Panc1 (cell line): ENCODE data around the gene XYLT1. TPM values are rescaled to one million over a fixed set of nuclear protein-coding genes. Genes with fewer than 3 reads are reported as not detected.

ENCODE experiments used
- ATAC-seq: fragments of 200-7000 bp; cut with Tn5 transposase; 2 replicates; pipeline ENCODE4 v1.9.1; 2020; ENCODE audit warnings: mild to moderate bottlenecking, moderate library complexity
- BruUV-seq: library from RNA; stranded (reverse); fragments of 400-500 nt; replicated peaks from 2 replicates; lab custom pipeline; 2021; lab: Mats Ljungman, UMichigan
- CTCF ChIA-PET: fragments of 300-600 bp; sonication (Branson Sonifier 250); formaldehyde crosslinking; loops from one replicate; lab custom pipeline; 2022; ENCODE audit warnings: antibody characterized with exemption; lab: Charles Lee
- POLR2A ChIA-PET: fragments of 300-600 bp; sonication (Branson Sonifier 250); formaldehyde crosslinking; loops from one replicate; lab custom pipeline; 2022; ENCODE audit warnings: antibody characterized with exemption; lab: Charles Lee
- DNase-seq: peaks from one replicate; pipeline ENCODE4 v3.0.0-alpha.2; 2010; ENCODE audit warnings: low read depth, low spot score
- H3K27ac ChIP-seq: 2 replicates; pipeline ENCODE4 v1.5.1; 2011; ENCODE audit warnings: mild to moderate bottlenecking, low read length, inconsistent platforms
- H3K27me3 ChIP-seq: fragments of 200-500 bp; sonication (Bioruptor generic); 2 replicates; pipeline ENCODE4 v1.6.0; 2014; ENCODE audit warnings: low read length, inconsistent platforms; ENCODE audit not compliant: control insufficient read depth, insufficient read depth
- H3K36me3 ChIP-seq: fragments of 200-500 bp; sonication (Bioruptor generic); 2 replicates; pipeline ENCODE4 v1.5.1; 2014; ENCODE audit warnings: inconsistent platforms, mild to moderate bottlenecking, low read length, moderate library complexity; ENCODE audit not compliant: control insufficient read depth, insufficient read depth
- H3K4me1 ChIP-seq: 2 replicates; pipeline ENCODE4 v1.5.1; 2011; ENCODE audit warnings: inconsistent platforms, mild to moderate bottlenecking, low read length, moderate library complexity; ENCODE audit not compliant: control insufficient read depth, insufficient read depth
- H3K4me3 ChIP-seq, 2 experiments: 2 replicates each; pipeline ENCODE4 v1.5.1; 2011 to 2012; ENCODE audit warnings: low read depth in 2 of 2, low read length in 2 of 2, mild to moderate bottlenecking in 2 of 2, inconsistent platforms in 1 of 2, moderate library complexity in 1 of 2
- H3K9me3 ChIP-seq: fragments of 200-500 bp; sonication (Bioruptor generic); 2 replicates; pipeline ENCODE4 v1.5.1; 2014; ENCODE audit warnings: low read depth, mild to moderate bottlenecking, inconsistent platforms, low read length, moderate library complexity; ENCODE audit not compliant: control insufficient read depth, insufficient read depth
- POLR2AphosphoS5 ChIP-seq: IDR thresholded peaks from 2 replicates; pipeline ENCODE4 v1.6.1; 2012; ENCODE audit warnings: mild to moderate bottlenecking, low read depth, low read length, moderate library complexity
- SIN3A ChIP-seq: IDR thresholded peaks from 2 replicates; pipeline ENCODE4 v1.6.1; 2012; ENCODE audit warnings: low read depth, mild to moderate bottlenecking, low read length, moderate library complexity, borderline replicate concordance; ENCODE audit not compliant: insufficient read depth
- TCF7L2 ChIP-seq: IDR thresholded peaks from 2 replicates; pipeline ENCODE4 v1.6.1; 2011; ENCODE audit warnings: mild to moderate bottlenecking, low read depth, low read length, inconsistent platforms
- in situ Hi-C: cut with HindIII; loops from 2 replicates; pipeline ENCODE4 v1.10.0; 2016; ENCODE audit warnings: low sequenced_read_pairs, low pct_unique_long_range_greater_than_20kb
- intact Hi-C: fragments of 100-400 bp; cut with micrococcal nuclease; formaldehyde crosslinking; loops from one replicate; pipeline ENCODE4 v1.10.0; 2022; ENCODE audit not compliant: unreplicated experiment
- total RNA-seq: library from RNA; stranded (reverse); gene quantifications from one replicate; pipeline ENCODE4 v1.2.1, GENCODE V29; 2021; ENCODE audit not compliant: unreplicated experiment
- TF ChIP-seq, protein P1 (sequence below), 2 experiments: IDR thresholded peaks; 2 replicates each; pipeline ENCODE4 v1.6.1; 2011 to 2012; ENCODE audit warnings: low read depth in 2 of 2, control low read depth in 1 of 2, low read length in 1 of 2, mild to moderate bottlenecking in 1 of 2, moderate library complexity in 1 of 2; ENCODE audit not compliant: insufficient read depth in 1 of 2
- TF ChIP-seq, protein P2 (sequence below): fragments of 450-650 bp; IDR thresholded peaks from 2 replicates; pipeline ENCODE4 v1.5.1; 2017; ENCODE audit warnings: mild to moderate bottlenecking

Gene XYLT1
- total RNA-seq, 1 experiment from 2014 or later: 0.62 TPM

DNA sequence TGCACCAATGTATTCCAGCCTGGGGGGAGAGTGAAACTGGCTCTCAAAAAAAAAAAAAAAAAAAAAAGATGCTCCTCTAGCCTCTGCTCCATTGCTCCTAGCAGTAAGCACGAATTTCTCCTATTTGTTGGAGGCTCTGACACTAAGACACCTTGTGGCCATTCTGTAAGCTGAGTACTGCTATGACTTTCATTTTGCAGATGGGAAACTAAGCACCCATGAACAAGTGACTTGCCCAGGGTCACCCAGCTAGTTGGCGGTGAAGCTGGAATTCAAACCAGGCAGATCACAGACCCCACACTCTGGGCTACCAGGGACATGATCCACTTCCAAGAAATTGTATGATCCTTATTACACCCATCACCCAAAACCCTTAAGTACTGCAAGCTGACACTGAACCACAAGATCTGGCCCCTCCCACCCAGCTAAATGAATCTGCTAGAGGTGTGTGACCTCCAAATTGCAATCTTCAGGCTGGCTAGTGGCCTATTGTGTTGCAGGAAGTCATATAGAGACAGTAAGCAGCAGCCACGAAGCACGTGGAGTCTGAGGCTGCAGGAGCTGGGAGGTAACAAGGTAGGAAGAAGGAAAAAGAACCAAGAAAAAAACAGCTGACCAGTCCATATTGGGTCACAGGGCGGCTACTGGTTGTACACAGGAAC lies 209.4 kb downstream of the XYLT1 start:
- ChIA-PET CTCF (interaction anchor here (0.6 kb wide), 1 partner anchor 366 kb away, joined by 4 read pairs; no protein-coding TSS in a partner anchor), POLR2A (interaction anchor here (0.6 kb wide), 1 partner anchor 147 kb away, joined by 17 read pairs; no protein-coding TSS in a partner anchor)
- Histone ChIP-seq H3K9me3 (no peaks in the 10 kb centered on the region), H3K27ac (no peak overlapping the region), H3K27me3 (no peaks in the 10 kb centered on the region; the same call in 1 of the 2 replicates), H3K4me1 (no peaks in the 10 kb centered on the region), H3K4me3 (no peak overlapping the region), H3K36me3 (no peaks in the 10 kb centered on the region)
- intact Hi-C loops: no loop called here
- ATAC-seq (no peak), DNase-seq (no peak)
- TF ChIP-seq, protein P1, sequence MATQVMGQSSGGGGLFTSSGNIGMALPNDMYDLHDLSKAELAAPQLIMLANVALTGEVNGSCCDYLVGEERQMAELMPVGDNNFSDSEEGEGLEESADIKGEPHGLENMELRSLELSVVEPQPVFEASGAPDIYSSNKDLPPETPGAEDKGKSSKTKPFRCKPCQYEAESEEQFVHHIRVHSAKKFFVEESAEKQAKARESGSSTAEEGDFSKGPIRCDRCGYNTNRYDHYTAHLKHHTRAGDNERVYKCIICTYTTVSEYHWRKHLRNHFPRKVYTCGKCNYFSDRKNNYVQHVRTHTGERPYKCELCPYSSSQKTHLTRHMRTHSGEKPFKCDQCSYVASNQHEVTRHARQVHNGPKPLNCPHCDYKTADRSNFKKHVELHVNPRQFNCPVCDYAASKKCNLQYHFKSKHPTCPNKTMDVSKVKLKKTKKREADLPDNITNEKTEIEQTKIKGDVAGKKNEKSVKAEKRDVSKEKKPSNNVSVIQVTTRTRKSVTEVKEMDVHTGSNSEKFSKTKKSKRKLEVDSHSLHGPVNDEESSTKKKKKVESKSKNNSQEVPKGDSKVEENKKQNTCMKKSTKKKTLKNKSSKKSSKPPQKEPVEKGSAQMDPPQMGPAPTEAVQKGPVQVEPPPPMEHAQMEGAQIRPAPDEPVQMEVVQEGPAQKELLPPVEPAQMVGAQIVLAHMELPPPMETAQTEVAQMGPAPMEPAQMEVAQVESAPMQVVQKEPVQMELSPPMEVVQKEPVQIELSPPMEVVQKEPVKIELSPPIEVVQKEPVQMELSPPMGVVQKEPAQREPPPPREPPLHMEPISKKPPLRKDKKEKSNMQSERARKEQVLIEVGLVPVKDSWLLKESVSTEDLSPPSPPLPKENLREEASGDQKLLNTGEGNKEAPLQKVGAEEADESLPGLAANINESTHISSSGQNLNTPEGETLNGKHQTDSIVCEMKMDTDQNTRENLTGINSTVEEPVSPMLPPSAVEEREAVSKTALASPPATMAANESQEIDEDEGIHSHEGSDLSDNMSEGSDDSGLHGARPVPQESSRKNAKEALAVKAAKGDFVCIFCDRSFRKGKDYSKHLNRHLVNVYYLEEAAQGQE (IDR thresholded peaks at IDR 0.05; ENCODE audit: insufficient read depth in 1 of 2, low read depth in 2 of 2, low read length in 1 of 2): no peak
- TF ChIP-seq SIN3A: no peak
- TF ChIP-seq, protein P2, sequence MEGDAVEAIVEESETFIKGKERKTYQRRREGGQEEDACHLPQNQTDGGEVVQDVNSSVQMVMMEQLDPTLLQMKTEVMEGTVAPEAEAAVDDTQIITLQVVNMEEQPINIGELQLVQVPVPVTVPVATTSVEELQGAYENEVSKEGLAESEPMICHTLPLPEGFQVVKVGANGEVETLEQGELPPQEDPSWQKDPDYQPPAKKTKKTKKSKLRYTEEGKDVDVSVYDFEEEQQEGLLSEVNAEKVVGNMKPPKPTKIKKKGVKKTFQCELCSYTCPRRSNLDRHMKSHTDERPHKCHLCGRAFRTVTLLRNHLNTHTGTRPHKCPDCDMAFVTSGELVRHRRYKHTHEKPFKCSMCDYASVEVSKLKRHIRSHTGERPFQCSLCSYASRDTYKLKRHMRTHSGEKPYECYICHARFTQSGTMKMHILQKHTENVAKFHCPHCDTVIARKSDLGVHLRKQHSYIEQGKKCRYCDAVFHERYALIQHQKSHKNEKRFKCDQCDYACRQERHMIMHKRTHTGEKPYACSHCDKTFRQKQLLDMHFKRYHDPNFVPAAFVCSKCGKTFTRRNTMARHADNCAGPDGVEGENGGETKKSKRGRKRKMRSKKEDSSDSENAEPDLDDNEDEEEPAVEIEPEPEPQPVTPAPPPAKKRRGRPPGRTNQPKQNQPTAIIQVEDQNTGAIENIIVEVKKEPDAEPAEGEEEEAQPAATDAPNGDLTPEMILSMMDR: no peak
- TF ChIP-seq TCF7L2: no peak
- in situ Hi-C loops: no loop called here
- BruUV-seq: no TSS peak

DNA sequence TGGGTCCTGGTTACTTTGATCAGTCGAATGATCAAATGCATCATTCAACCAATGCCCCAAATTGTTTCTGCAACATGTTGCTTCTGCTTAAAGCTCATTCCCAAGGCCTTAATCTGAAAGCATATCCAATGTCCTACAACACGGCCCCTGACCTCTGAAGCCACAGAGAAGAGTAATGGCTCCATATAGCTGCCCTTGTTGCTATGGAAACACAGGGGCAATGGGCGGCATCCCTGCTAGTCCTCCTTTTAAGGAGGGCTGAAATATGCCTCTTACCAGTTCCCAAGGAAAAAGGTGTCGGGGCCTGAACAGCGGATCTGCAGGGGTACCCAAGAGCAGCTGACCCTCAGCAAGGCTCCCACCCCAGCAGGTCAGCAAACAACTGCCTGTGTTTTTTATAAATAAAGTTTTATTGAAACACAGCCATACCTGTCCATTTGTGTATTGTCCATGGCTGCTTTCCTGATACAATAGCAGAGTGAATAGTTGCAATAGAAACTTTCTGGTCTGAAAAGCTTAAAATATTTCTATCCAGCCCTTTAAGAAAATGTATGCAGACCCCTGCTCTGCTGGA lies 210.4 kb downstream of the XYLT1 start:
- POLR2A ChIA-PET: interaction anchor here (0.7 kb wide), 1 partner anchor 23 kb away, joined by 5 read pairs; no protein-coding TSS in a partner anchor
- Histone ChIP-seq H3K4me3 (no peak overlapping the region), H3K27me3 (no peaks in the 10 kb centered on the region; the same call in 1 of the 2 replicates), H3K27ac (no peak overlapping the region), H3K36me3 (no peaks in the 10 kb centered on the region), H3K9me3 (no peaks in the 10 kb centered on the region), H3K4me1 (no peaks in the 10 kb centered on the region)
- DNase-seq: no peak
- ATAC-seq: no peak
- TF ChIP-seq POLR2AphosphoS5 (no peak), TCF7L2 (no peak), SIN3A (no peak)
- TF ChIP-seq, protein P2: no peak
- TF ChIP-seq, protein P1 (IDR thresholded peaks at IDR 0.05; ENCODE audit: insufficient read depth in 1 of 2, low read depth in 2 of 2, low read length in 1 of 2): no peak
- CTCF ChIA-PET: no interaction called here
- intact Hi-C loops: no loop called here
- in situ Hi-C loops: no loop called here
- BruUV-seq: no TSS peak
